Panc1 (cell line): ENCODE measurements around the gene MAP4K4. TPM values are rescaled to one million over a fixed set of nuclear protein-coding genes. Genes with fewer than 3 reads are reported as not detected.

Experiments used
- ATAC-seq: fragments of 200-7000 bp; cut with Tn5 transposase; 2 replicates; pipeline ENCODE4 v1.9.1; 2020; ENCODE audit warnings: mild to moderate bottlenecking, moderate library complexity
- BruUV-seq: library from RNA; stranded (reverse); fragments of 400-500 nt; replicated peaks from 2 replicates; lab custom pipeline; 2021; lab: Mats Ljungman, UMichigan
- CTCF ChIA-PET: fragments of 300-600 bp; sonication (Branson Sonifier 250); formaldehyde crosslinking; loops from one replicate; lab custom pipeline; 2022; ENCODE audit warnings: antibody characterized with exemption; lab: Charles Lee
- POLR2A ChIA-PET: fragments of 300-600 bp; sonication (Branson Sonifier 250); formaldehyde crosslinking; loops from one replicate; lab custom pipeline; 2022; ENCODE audit warnings: antibody characterized with exemption; lab: Charles Lee
- DNase-seq: peaks from one replicate; pipeline ENCODE4 v3.0.0-alpha.2; 2010; ENCODE audit warnings: low read depth, low spot score
- H3K27ac ChIP-seq: 2 replicates; pipeline ENCODE4 v1.5.1; 2011; ENCODE audit warnings: mild to moderate bottlenecking, low read length, inconsistent platforms
- H3K27me3 ChIP-seq: fragments of 200-500 bp; sonication (Bioruptor generic); 2 replicates; pipeline ENCODE4 v1.6.0; 2014; ENCODE audit warnings: low read length, inconsistent platforms; ENCODE audit not compliant: control insufficient read depth, insufficient read depth
- H3K36me3 ChIP-seq: fragments of 200-500 bp; sonication (Bioruptor generic); 2 replicates; pipeline ENCODE4 v1.5.1; 2014; ENCODE audit warnings: inconsistent platforms, mild to moderate bottlenecking, low read length, moderate library complexity; ENCODE audit not compliant: control insufficient read depth, insufficient read depth
- H3K4me1 ChIP-seq: 2 replicates; pipeline ENCODE4 v1.5.1; 2011; ENCODE audit warnings: inconsistent platforms, mild to moderate bottlenecking, low read length, moderate library complexity; ENCODE audit not compliant: control insufficient read depth, insufficient read depth
- H3K4me3 ChIP-seq, 2 experiments: 2 replicates each; pipeline ENCODE4 v1.5.1; 2011 to 2012; ENCODE audit warnings: low read depth in 2 of 2, low read length in 2 of 2, mild to moderate bottlenecking in 2 of 2, inconsistent platforms in 1 of 2, moderate library complexity in 1 of 2
- H3K9me3 ChIP-seq: fragments of 200-500 bp; sonication (Bioruptor generic); 2 replicates; pipeline ENCODE4 v1.5.1; 2014; ENCODE audit warnings: low read depth, mild to moderate bottlenecking, inconsistent platforms, low read length, moderate library complexity; ENCODE audit not compliant: control insufficient read depth, insufficient read depth
- CTCF ChIP-seq: fragments of 450-650 bp; IDR thresholded peaks from 2 replicates; pipeline ENCODE4 v1.5.1; 2017; ENCODE audit warnings: mild to moderate bottlenecking
- POLR2AphosphoS5 ChIP-seq: IDR thresholded peaks from 2 replicates; pipeline ENCODE4 v1.6.1; 2012; ENCODE audit warnings: mild to moderate bottlenecking, low read depth, low read length, moderate library complexity
- REST ChIP-seq, 2 experiments: IDR thresholded peaks; 2 replicates each; pipeline ENCODE4 v1.6.1; 2011 to 2012; ENCODE audit warnings: low read depth in 2 of 2, control low read depth in 1 of 2, low read length in 1 of 2, mild to moderate bottlenecking in 1 of 2, moderate library complexity in 1 of 2; ENCODE audit not compliant: insufficient read depth in 1 of 2
- SIN3A ChIP-seq: IDR thresholded peaks from 2 replicates; pipeline ENCODE4 v1.6.1; 2012; ENCODE audit warnings: low read depth, mild to moderate bottlenecking, low read length, moderate library complexity, borderline replicate concordance; ENCODE audit not compliant: insufficient read depth
- TCF7L2 ChIP-seq: IDR thresholded peaks from 2 replicates; pipeline ENCODE4 v1.6.1; 2011; ENCODE audit warnings: mild to moderate bottlenecking, low read depth, low read length, inconsistent platforms
- in situ Hi-C: cut with HindIII; loops from 2 replicates; pipeline ENCODE4 v1.10.0; 2016; ENCODE audit warnings: low sequenced_read_pairs, low pct_unique_long_range_greater_than_20kb
- intact Hi-C: fragments of 100-400 bp; cut with micrococcal nuclease; formaldehyde crosslinking; loops from one replicate; pipeline ENCODE4 v1.10.0; 2022; ENCODE audit not compliant: unreplicated experiment
- total RNA-seq: library from RNA; stranded (reverse); gene quantifications from one replicate; pipeline ENCODE4 v1.2.1, GENCODE V29; 2021; ENCODE audit not compliant: unreplicated experiment

MAP4K4 gene
- total RNA-seq, 1 experiment from 2014 or later, result 68.5 TPM

DNA sequence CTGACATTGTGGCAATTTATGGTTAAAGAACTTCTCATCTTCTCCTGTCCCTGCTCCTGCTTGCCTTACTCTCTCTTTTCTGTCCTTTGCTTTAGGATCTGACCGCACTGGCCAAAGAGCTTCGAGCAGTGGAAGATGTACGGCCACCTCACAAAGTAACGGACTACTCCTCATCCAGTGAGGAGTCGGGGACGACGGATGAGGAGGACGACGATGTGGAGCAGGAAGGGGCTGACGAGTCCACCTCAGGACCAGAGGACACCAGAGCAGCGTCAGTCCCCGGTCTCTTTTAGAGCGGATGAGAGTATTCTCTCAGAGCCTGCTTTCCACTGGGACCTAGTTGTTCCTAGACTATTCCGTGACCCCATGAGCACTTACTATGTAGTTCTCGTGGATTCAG, 172.0 kb downstream of the MAP4K4 start:
- POLR2A ChIA-PET, result no interaction called here
- TF ChIP-seq SIN3A, result no peak
- no peak for TF ChIP-seq POLR2AphosphoS5
- no peak for TF ChIP-seq REST (IDR thresholded peaks at IDR 0.05; ENCODE audit: insufficient read depth in 1 of 2, low read depth in 2 of 2, low read length in 1 of 2)
- no peak for TF ChIP-seq TCF7L2
- TF ChIP-seq CTCF, result no peak
- CTCF ChIA-PET, result no interaction called here
- in situ Hi-C loops (no loop called here), intact Hi-C loops (no loop called here)
- H3K27me3 ChIP-seq, result no peaks in the 10 kb centered on the region
- DNase-seq (no peak), ATAC-seq (no peak)
- H3K4me3 ChIP-seq, result no peak overlapping the region
- peaks cover 13% of the 10 kb centered on the region for H3K36me3 ChIP-seq
- no TSS peak for BruUV-seq
- H3K27ac ChIP-seq, result no peak overlapping the region
- no peaks in the 10 kb centered on the region for H3K4me1 ChIP-seq
- no peaks in the 10 kb centered on the region for H3K9me3 ChIP-seq

GRCh38 chr2:101870444-101870843, 172.9 kb downstream of the MAP4K4 start:
- no peaks in the 10 kb centered on the region for H3K27me3 ChIP-seq
- in situ Hi-C loops, result no loop called here
- intact Hi-C loops, result no loop called here
- no peak for DNase-seq
- H3K27ac ChIP-seq, result no peak overlapping the region
- H3K9me3 ChIP-seq, result no peaks in the 10 kb centered on the region
- POLR2A ChIA-PET, result no interaction called here
- no peak overlapping the region for H3K4me3 ChIP-seq
- no peak for TF ChIP-seq CTCF
- TF ChIP-seq POLR2AphosphoS5, result no peak
- no peak for TF ChIP-seq TCF7L2
- no peak for TF ChIP-seq REST (IDR thresholded peaks at IDR 0.05; ENCODE audit: insufficient read depth in 1 of 2, low read depth in 2 of 2, low read length in 1 of 2)
- no peak for TF ChIP-seq SIN3A
- H3K36me3 ChIP-seq, result peaks cover 22% of the 10 kb centered on the region
- no TSS peak for BruUV-seq
- ATAC-seq, result no peak
- H3K4me1 ChIP-seq, result no peaks in the 10 kb centered on the region
- CTCF ChIA-PET, result no interaction called here
